ENCODE data around the gene FA2H. TPM values are rescaled to one million over a fixed set of nuclear protein-coding genes. Genes with fewer than 3 reads are reported as not detected.
"Not testable (repeated sequence)": the region's sequence is repeated elsewhere in the genome, so short reads cannot be mapped to it uniquely, and the experiment has no call there.

Gene FA2H
- total RNA-seq = 2.5 TPM
- long read RNA-seq, partial matches to known transcripts = 1 of 3 reads
- long read RNA-seq, other reads (novel, unspliced or antisense) = 0 of 3 reads

DNA sequence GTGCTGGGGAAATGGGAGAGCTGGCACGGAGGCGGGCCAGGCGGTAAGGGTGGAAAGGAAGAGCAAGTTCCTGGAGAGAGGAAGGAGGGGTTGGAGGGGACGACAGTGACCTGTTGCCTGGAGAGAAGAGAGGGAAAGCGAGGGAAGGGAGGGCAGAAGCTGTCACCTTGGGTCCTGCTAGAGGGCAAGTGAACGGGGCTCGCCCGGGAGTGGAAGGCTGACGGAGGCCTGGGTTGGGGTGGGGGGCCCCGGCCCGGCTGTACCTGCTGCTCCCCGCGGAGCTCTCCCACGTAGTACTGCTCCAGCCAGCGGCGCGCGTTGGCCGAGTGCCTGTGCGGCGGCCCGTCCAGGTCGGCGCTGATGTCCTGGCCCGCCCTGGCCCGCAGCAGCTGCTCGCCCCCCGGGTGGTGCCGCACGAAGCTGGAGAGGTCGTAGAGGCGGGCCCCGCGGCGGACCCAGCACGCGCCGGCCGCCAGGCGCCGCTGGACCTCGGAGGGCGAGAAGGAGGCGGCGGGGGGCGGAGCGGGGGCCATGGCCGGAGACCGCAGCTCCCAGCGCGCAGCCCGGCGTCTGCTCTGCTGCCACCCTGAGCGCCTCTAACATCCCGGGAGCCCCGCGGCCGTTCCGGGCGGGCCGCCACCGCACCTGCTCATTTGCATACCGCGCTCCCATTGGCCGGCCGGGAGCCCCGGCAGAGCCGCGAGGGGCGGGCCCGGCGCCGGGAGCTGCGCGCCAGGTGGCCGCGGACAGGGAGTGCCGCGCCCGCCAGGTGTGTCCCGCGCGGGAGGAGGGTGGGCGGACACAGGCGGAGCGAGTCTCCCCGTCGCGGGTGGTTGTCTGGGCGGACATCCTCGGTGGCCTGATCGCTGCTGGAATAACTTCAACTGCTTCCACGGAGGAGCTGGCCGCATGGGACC lies at the start of gene FA2H:
TSS of gene FA2H (minus strand) at position 598 of the 917 bp plus-strand sequence. CDS start at position 533, 65 bp downstream.
- H3K27me3 ChIP-seq (ENCODE audit: low read depth) = peaks cover 37% of the 10 kb centered on the region
- DNase-seq (peak; percentile 90), ATAC-seq (peak; percentile 98 to 99)
- H3K4me1 ChIP-seq = peaks cover 13% of the 10 kb centered on the region
- peak; percentile 46 for TF ChIP-seq CTCF (IDR thresholded peaks at IDR 0.05)
- intact Hi-C loops (cut with DNase I) = no loop called here
- H3K9me3 ChIP-seq = no peaks in the 10 kb centered on the region
- H3K27ac ChIP-seq = peak within 1 kb of the TSS; percentile 41
- H3K4me3 ChIP-seq = peak within 1 kb of the TSS; percentile 59
- H3K36me3 ChIP-seq = no peaks in the 10 kb centered on the region

GRCh38 chr16:74817851-74818250 lies 43.2 kb upstream of the FA2H start:
- Histone ChIP-seq H3K4me3 (no peak overlapping the region), H3K27me3 (ENCODE audit: low read depth) (no peaks in the 10 kb centered on the region), H3K9me3 (no peaks in the 10 kb centered on the region), H3K27ac (no peak overlapping the region), H3K36me3 (no peaks in the 10 kb centered on the region), H3K4me1 (peaks cover 6% of the 10 kb centered on the region)
- DNase-seq (no peak), ATAC-seq (no peak)
- intact Hi-C loops (cut with DNase I) = no loop called here
- TF ChIP-seq CTCF (IDR thresholded peaks at IDR 0.05) = no peak

DNA sequence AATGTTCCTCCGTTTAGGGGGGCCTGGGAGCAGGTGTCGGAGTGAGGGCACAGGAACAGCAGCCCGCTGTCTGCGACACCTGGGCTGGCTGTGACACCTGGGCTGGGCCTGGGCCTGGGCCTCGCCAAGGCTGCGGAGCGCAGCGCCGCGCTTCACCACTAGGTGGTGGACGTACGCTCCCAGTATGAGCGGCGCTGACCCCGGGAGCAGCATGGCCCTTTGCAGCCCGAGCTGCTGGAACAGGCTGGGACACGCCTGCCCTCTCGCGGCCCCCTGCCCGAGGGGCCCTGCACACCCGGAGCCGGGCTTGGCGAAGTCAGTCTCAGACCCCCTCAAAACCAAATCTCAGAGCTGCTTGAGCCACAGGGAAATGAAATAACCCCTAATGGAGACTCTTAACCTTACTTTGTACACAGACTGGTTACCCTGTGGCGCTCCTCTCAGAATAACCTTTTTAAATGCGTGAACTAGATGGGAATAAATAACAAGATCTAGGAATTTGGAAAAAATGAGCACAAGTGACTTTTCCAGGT lies 38.6 kb upstream of the FA2H start:
- Histone ChIP-seq H3K4me3 (no peak overlapping the region), H3K9me3 (no peaks in the 10 kb centered on the region), H3K4me1 (peaks cover 7% of the 10 kb centered on the region), H3K27ac (no peak overlapping the region), H3K27me3 (ENCODE audit: low read depth) (no peaks in the 10 kb centered on the region), H3K36me3 (no peaks in the 10 kb centered on the region)
- ATAC-seq (peak; percentile 99 to 100), DNase-seq (peak; percentile 88)
- TF ChIP-seq CTCF (IDR thresholded peaks at IDR 0.05) = peak; percentile 98
- intact Hi-C loops (cut with DNase I) = no loop called here

DNA sequence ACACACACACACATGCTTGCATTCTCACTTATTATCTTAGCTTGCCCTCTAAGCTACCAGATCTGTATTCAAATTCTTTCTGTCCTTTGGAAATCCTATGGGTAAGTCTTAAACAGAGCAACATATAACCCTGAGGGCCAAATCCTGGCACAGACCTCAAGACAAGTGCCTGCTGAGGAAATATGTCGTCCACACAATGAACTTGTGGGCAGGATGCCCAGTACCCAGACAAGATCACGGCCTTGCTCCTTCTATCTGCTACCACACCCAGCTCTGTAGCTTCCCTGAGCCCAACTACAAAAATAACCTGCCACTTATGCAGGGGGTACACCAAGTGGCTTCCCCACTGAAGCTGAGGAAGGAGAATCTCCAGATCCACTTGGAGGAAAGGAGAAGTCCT lies 37.3 kb upstream of the FA2H start:
- no peak for TF ChIP-seq CTCF (IDR thresholded peaks at IDR 0.05)
- Histone ChIP-seq H3K36me3 (no peaks in the 10 kb centered on the region), H3K4me1 (peaks cover 7% of the 10 kb centered on the region), H3K27me3 (ENCODE audit: low read depth) (no peaks in the 10 kb centered on the region), H3K4me3 (no peak overlapping the region), H3K9me3 (no peaks in the 10 kb centered on the region), H3K27ac (no peak overlapping the region)
- intact Hi-C loops (cut with DNase I) = no loop called here
- DNase-seq (no peak), ATAC-seq (no peak)

DNA sequence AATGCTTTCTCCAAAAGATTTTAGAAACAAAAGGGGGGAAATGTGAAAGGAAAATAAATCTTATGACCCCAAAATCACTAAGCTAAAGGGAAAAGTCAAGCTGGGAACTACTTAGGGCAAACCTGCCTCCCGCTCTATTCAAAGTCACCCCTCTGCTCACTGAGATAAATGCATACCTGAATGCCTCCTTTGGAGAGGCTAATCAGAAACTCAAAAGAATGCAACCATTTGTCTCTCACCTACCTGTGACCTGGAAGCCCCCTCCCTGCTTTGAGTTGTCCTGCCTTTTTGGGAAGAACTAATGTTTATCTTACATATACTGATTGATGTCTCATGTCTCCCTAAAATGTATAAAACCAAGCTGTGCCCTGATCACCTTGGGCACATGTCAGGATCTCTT lies 36.6 kb upstream of the FA2H start:
- ATAC-seq = not testable (repeated sequence)

More for the DNA sequence above, 36.6 kb upstream of the FA2H start:
- H3K4me3 ChIP-seq; H3K27me3 ChIP-seq (ENCODE audit: low read depth); H3K27ac ChIP-seq; intact Hi-C loops (cut with DNase I); H3K36me3 ChIP-seq; DNase-seq; H3K9me3 ChIP-seq; H3K4me1 ChIP-seq: not testable (repeated sequence)

Measured in lower lobe of right lung (tissue), 2 donors.